GM19238 (cell line): ENCODE measurements around the gene UBTD1.
A peak's percentile ranks its signal among the peaks of the same experiment; 100 is the strongest.
"Not testable (repeated sequence)": the region's sequence is repeated elsewhere in the genome, so short reads cannot be mapped to it uniquely, and the experiment has no call there.

Experiments
- DNase-seq: peaks from one replicate; pipeline ENCODE4 v3.0.0; 2011; ENCODE audit warnings: low spot score; ENCODE audit not compliant: insufficient read length

Gene UBTD1

GRCh38 chr10:97498841-97499560 lies at the start of gene UBTD1:
Gene UBTD1 (plus strand): TSS chr10:97498924. CDS start chr10:97499204, 280 bp downstream.
- DNase-seq, result peak; percentile 27

- DNase-seq, result no peak
Observed at GRCh38 chr10:97450828-97451227, 47.9 kb upstream of the UBTD1 start.

DNA sequence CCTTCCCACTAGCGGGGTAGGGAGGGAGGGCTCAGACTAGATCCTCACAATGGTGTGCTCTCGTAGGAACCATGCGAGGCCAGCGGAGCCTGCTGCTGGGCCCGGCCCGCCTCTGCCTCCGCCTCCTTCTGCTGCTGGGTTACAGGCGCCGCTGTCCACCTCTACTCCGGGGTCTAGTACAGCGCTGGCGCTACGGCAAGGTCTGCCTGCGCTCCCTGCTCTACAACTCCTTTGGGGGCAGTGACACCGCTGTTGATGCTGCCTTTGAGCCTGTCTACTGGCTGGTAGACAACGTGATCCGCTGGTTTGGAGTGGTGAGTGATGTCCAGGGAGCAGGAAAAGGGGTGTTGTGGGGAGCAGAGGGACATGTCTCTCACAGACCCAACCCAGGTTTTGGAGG lies 47.1 kb upstream of the UBTD1 start:
- no peak for DNase-seq

- DNase-seq, result no peak
Observed at GRCh38 chr10:97452352-97452751, 46.4 kb upstream of the UBTD1 start.

DNA sequence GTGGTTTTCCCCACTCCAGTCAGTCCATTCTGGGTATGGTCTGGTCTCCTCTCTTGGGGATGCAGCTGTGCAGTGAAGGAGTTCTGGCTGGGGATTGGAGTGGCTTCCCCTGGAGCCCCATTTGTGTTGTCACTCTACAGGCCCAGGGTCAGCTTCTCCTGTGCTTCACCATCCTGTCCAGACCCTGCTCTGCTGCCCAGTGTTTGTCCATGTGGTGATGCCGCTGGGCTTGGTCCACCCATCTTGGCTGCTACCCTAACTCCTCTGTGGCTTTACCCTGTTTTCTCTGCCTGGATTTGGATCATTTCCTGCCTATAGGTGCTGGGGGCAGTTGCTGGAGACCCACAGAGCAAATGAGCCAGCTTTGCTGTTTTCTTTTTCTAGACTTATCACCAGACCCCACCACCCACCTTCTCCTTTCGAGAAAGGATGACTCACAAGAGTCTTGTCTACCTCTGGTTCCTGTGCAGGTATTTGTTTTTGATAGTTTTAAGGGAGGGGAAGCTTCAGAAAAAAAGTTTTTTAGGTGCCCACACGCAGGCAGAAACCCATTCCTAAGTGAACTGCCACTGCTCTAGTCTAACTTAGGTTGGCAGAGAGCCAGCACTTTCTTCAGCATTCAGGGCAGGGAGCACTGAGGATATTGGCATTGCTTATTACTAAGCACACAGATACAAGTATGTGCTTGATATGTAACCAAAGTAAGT lies 44.2 kb upstream of the UBTD1 start:
- DNase-seq, result no peak

DNA sequence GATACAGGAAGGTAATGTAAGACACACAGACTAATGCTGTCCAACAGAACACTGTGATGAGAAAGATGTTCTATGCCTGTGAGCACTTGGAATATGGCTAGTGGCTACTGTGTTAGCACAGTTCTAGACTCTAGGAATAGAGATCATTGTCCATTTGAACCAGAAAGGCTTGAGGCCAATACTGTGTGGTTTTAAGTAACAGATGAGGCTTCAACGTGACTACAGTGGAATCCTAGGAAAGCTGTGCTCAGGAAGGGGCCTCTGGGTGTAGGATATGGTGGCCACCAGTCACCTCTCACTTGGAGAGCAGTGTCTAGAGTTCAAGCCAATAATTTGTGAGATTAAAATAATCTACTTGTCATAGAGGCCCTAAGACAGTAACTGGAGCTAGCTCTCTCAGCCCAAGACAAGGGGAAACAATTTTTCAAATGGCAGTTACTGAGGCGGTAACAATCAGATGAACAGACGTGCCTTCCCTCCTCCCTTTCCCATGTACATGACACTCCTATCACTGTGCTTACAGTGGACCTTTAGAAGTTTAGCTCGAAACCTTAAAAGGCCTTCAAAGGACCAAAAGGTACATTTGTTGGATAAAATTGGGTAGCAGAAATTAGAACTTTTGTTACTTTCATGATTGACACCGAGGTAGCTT lies 42.6 kb upstream of the UBTD1 start:
- no peak for DNase-seq

GRCh38 chr10:97456686-97457065 lies 42.0 kb upstream of the UBTD1 start:
- no peak for DNase-seq

DNA sequence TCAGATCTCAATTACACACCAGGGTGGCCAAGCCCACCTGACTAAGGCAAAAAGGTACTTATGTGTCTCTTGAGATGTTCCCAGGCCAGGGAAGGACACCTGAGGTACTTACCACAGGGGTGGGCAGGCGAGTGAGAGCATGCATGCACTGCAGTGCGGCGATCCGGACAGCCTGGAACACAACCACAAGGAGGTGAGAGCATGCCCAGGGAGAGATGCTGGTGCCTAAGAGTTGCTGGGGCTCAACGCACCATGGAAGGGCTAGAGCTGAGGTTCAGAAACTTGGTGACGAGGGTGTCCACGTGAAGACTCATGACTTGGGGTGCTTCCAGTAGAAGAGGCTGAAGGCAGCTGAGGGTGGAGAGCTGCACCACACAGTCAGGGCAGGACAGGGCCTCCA lies 39.6 kb upstream of the UBTD1 start:
- DNase-seq, result no peak

- no peak for DNase-seq
Observed at GRCh38 chr10:97459933-97460332, 38.8 kb upstream of the UBTD1 start.

- no peak for DNase-seq
Observed at GRCh38 chr10:97462309-97462708, 36.4 kb upstream of the UBTD1 start.

DNA sequence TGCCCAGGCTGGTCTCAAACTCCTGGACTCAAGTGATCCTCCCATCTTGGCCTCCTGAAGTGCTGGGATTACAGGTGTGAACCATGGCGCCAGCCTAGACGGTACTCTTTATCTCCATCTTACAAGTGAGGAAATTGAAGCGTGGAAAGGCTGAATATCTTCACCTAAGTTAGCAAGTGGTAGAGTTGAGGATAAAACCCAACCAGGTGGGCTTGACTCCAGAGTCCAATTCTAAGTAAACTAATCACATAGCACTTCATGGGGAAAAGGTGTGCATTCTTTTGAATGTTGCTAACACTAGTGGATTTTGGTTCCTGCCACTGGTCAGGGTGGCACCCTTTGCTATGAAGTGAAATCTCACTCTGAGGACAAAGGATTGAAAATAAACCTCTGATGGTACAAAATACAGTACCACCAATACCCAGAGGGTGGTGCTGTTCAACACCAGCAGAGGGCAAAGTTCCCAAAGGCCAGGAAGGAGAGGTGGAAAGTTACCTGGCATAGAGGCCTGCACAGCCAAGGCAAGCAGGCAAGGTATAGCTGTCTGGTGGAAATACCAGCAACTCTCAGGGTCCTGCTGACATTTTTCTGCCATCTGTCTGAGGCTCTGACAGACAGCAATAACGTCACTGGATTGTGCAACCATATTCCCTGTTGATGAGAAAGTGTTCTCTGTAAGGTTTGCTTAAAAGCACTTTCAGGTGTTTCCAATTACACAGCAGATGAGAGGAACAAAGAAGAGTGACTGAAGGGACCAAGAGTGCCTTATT lies 35.2 kb upstream of the UBTD1 start:
- peak; percentile 26 for DNase-seq

GRCh38 chr10:97464226-97464625 lies 34.5 kb upstream of the UBTD1 start:
- no peak for DNase-seq

GRCh38 chr10:97465982-97466381 lies 32.7 kb upstream of the UBTD1 start:
- no peak for DNase-seq

DNA sequence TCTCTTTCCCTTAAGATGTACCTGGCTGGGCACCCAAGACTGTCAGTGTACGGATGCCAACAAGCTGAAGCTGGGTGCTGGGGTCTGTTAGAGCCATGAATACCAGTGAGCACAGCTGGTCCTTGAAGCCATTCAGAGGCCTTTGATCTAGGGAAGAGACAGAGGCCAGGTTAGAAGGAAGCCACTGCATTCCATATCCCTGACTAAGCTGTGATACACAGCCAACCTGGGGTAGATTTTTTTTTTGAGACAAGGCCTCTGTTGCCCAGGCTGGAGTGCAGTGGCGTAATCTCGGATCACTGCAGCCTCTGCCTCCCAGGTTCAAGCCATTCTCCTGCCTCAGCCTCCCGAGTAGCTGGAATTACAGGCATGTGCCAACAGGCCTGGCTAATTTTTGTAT lies 32.0 kb upstream of the UBTD1 start:
- DNase-seq, result no peak

- no peak for DNase-seq
Observed at GRCh38 chr10:97468162-97468561, 30.6 kb upstream of the UBTD1 start.

DNA sequence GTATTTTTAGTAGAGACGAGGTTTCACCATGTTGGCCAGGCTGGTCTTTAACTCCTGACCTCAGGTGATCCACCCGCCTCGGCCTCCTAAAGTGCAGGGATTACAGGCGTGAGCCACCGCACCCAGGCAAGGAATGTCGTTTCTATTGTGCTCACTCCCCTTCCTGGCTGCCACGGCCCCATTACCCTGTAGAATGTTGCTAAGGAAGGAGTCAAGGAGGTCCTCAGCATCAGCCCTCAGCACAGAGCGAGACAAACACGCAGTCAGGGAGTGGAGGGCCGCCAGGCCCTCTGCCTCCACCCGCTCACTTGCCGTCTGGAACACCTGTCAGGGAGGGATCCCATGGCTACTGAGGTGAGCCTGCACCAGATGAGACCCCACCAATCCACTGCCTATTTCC lies 29.9 kb upstream of the UBTD1 start:
- not testable (repeated sequence) for DNase-seq

DNA sequence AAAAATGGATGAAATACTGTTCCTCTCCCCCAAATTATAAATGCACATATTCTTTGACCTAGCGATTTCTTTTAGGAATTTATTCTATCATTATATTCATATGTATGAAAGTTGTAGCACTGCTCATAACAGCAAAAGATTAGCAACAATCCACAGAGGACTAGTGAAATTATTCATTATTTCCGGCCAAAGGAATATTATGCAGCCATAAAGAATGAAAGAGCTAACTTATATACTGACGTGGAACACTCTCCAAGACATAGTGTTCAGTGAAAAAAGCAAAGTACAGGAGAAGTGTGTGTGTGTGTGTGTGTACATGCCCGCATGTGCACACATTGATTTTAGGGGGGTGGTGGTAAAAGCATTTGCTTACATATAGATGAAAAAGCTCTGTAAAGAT lies 23.8 kb upstream of the UBTD1 start:
- DNase-seq, result no peak

DNA sequence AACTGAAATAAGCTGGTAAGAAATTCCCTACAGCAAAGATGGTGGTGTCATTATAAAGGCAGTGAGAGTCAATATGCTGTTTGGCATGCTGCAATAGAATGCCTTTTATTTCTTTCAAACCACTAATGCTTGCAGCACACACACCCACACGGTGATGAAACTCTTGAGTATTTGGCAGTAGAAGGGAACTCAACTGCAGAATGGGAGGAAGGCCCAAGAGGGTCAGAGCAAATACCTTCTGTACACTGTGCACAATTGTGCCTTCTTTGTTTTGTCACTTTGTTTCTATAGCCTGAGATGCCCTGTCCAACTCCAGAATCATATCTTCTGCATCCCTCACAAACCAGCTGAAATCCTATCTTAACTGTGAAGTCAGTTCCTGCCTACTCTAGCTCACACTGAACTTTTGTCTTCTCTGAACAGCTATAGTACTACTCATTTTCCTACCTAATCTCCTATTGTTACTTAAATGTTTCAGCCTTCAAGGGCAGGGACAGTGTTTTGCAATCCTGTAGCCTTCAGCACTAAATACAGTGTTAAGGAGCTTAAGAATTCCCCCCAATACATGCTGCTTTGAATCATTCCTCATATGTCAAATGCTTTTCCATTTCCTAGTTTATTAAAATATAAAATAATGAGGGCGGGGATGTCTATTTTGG lies 22.7 kb upstream of the UBTD1 start:
- DNase-seq, result no peak

- DNase-seq, result not testable (repeated sequence)
Observed at GRCh38 chr10:97479410-97479809, 19.3 kb upstream of the UBTD1 start.

DNA sequence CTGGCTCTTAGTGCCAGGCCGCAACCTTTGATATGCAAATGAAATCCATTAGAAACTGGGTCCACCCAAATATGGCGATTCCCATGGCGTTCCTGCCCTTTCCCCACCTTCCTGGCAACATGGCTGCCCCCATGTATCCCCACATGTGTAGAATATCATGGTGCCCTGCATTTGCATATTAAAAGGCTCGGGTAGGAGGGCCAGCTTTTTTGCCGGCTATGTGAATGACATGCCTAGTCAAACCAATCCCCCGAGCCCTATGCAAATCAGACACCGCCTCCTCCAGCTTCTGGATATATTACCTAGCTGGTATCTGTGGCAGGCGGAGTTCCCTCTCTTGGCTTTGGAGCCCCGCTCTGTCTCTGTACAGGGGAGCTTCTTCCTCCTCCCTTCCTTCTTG lies 18.8 kb upstream of the UBTD1 start:
- no peak for DNase-seq

GRCh38 chr10:97481071-97481470 lies 17.7 kb upstream of the UBTD1 start:
- DNase-seq, result no peak
